K562 (cell line): ENCODE results near the gene TGFBR2.

Source experiments
- CTCF ChIP-seq, 3 experiments: IDR thresholded peaks in 2 of 3; conservative IDR thresholded peaks in 1 of 3; 2 replicates each; pipeline ENCODE4 v1.5.1; 2011 to 2012; ENCODE audit warnings: low read length in 3 of 3, mild to moderate bottlenecking in 3 of 3, control low read depth in 2 of 3, improper control_type of control experiment in 1 of 3, inconsistent platforms in 1 of 3, low read depth in 1 of 3, mixed read lengths in 1 of 3, moderate library complexity in 1 of 3; ENCODE audit not compliant: insufficient read depth in 2 of 3
- FOXP4 ChIP-seq: sonication (generic); formaldehyde crosslinking; IDR thresholded peaks from 2 replicates; pipeline ENCODE4 v1.8.0; 2022; ENCODE audit warnings: mild to moderate bottlenecking, missing genetic modification reagents, borderline replicate concordance
- GTF2F1 ChIP-seq: IDR thresholded peaks from 2 replicates; pipeline ENCODE4 v1.6.1; 2011; ENCODE audit warnings: low read depth, low read length, improper control_type of control experiment
- KAT7 ChIP-seq: sonication (generic); formaldehyde crosslinking; IDR thresholded peaks from 2 replicates; pipeline ENCODE4 v1.8.0; 2022; ENCODE audit warnings: missing genetic modification reagents, mild to moderate bottlenecking, borderline replicate concordance
- POLR2AphosphoS5 ChIP-seq: IDR thresholded peaks from 2 replicates; pipeline ENCODE4 v1.6.1; 2011; ENCODE audit warnings: mild to moderate bottlenecking, low read depth, low read length, moderate library complexity; ENCODE audit not compliant: control insufficient read depth, insufficient read depth
- SMARCC2 ChIP-seq: fragments of 450-650 bp; IDR thresholded peaks from 2 replicates; pipeline ENCODE4 v1.6.1; 2017; ENCODE audit warnings: antibody characterized with exemption, moderate library complexity, mild to moderate bottlenecking, low read depth
- SP2 ChIP-seq: IDR thresholded peaks from 2 replicates; pipeline ENCODE4 v1.6.1; 2011; ENCODE audit warnings: mild to moderate bottlenecking, low read depth, low read length, moderate library complexity; ENCODE audit not compliant: poor library complexity, severe bottlenecking; ENCODE audit errors: extremely low read depth
- TARDBP ChIP-seq: fragments of 450-650 bp; IDR thresholded peaks from 2 replicates; pipeline ENCODE4 v1.6.1; 2016
- ZNF140 ChIP-seq: fragments of 250-450 bp; sonication (Bioruptor Pico); IDR thresholded peaks from 2 replicates; pipeline ENCODE4 v1.8.0; 2021; ENCODE audit warnings: moderate library complexity, mild to moderate bottlenecking, inconsistent platforms
- ZNF408 ChIP-seq: fragments of 250-450 bp; sonication (Bioruptor Pico); IDR thresholded peaks from 2 replicates; pipeline ENCODE4 v1.4.0; 2020; ENCODE audit warnings: low read depth, mild to moderate bottlenecking, moderate library complexity
- TF ChIP-seq, protein P1 (sequence below): fragments of 250-450 bp; sonication (Bioruptor Pico); IDR thresholded peaks from 2 replicates; pipeline ENCODE4 v1.6.1; 2021; ENCODE audit warnings: mild to moderate bottlenecking

DNA sequence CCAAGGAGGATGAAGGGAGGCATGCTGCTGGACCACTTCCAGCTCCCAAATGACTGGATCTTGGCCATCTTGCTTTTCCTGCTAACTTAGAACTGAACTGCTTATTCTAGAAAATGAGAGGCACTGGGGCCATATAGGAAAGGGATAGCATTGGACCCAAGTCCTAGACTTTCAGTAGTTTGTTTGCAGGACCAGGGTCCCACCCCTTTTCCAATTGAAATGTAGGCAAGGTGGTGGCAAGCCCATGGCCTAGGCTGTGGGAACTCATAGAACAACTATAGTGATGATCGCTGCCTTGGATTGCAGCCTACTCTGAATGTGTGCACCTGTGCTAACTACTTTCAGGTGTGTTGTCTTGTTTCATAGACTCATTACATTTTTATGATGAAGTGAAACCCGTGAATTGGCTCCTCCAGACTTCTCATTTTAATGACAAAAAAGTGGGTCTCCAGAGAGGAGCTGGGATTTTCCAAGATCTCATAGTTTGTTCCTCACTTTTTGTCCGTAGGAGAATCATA, 50.3 kb downstream of the TGFBR2 start:
- TF ChIP-seq, protein P1, sequence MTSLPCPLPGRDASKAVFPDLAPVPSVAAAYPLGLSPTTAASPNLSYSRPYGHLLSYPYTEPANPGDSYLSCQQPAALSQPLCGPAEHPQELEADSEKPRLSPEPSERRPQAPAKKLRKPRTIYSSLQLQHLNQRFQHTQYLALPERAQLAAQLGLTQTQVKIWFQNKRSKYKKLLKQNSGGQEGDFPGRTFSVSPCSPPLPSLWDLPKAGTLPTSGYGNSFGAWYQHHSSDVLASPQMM: no peak
- TF ChIP-seq ZNF140 (CRISPR knock-in tag) (no peak), SMARCC2 (no peak), CTCF (IDR thresholded peaks at IDR 0.05 in 2 of 3, conservative IDR thresholded peaks at IDR 0.05 in 1 of 3; ENCODE audit: insufficient read depth in 2 of 3, low read depth in 1 of 3, low read length in 3 of 3) (no peak), FOXP4 (CRISPR knock-in tag) (no peak), GTF2F1 (no peak), ZNF408 (CRISPR knock-in tag) (no peak), SP2 (no peak), POLR2AphosphoS5 (no peak), KAT7 (CRISPR knock-in tag) (no peak), TARDBP (no peak)
